Kidney (tissue), 14 donors: ENCODE data around the gene STAG1. TPM values are rescaled to one million over a fixed set of nuclear protein-coding genes. Genes with fewer than 3 reads are reported as not detected.

Source experiments
- DNase-seq, 5 donors: peaks; one replicate each; pipeline ENCODE4 v3.0.0-alpha.2; 2013 to 2020
- FAIRE-seq: peaks from 2 replicates; lab custom pipeline; 2012; peaks lifted over from hg19 to GRCh38; lab: Jason Lieb, UNC
- H3K27ac ChIP-seq, 2 donors: one replicate each; pipeline ENCODE4 v1.7.0; 2013; ENCODE audit warnings: low read depth in 2 of 2, low read length in 2 of 2, inconsistent platforms in 1 of 2
- H3K27me3 ChIP-seq: one replicate; pipeline ENCODE4 v1.7.1; 2013; ENCODE audit warnings: low read length, inconsistent platforms; ENCODE audit not compliant: control insufficient read depth, insufficient read depth
- H3K36me3 ChIP-seq, 3 donors: one replicate each; pipeline versions ENCODE4 v1.7.0 to v1.7.1; 2013; ENCODE audit warnings: low read length in 3 of 3, control low read depth in 1 of 3, inconsistent platforms in 1 of 3; ENCODE audit not compliant: insufficient read depth in 3 of 3, control insufficient read depth in 2 of 3
- H3K4me1 ChIP-seq, 3 donors: one replicate each; pipeline versions ENCODE4 v1.7.0 to v1.7.1; 2013; ENCODE audit warnings: low read length in 3 of 3, inconsistent platforms in 1 of 3, low read depth in 1 of 3; ENCODE audit not compliant: control insufficient read depth in 2 of 3, insufficient read depth in 2 of 3
- H3K4me3 ChIP-seq, 3 donors: one replicate each; pipeline versions ENCODE4 v1.7.0 to v1.8.1; 2013; ENCODE audit warnings: low read length in 3 of 3, control low read depth in 1 of 3, inconsistent platforms in 1 of 3
- H3K9ac ChIP-seq, 3 donors: one replicate each; pipeline versions ENCODE4 v1.7.0 to v1.7.1; 2013; ENCODE audit warnings: low read length in 3 of 3, control low read depth in 1 of 3, inconsistent platforms in 1 of 3
- H3K9me3 ChIP-seq, 3 donors: one replicate each; pipeline versions ENCODE4 v1.7.0 to v1.7.1; 2013; ENCODE audit warnings: low read length in 3 of 3, control low read depth in 1 of 3, inconsistent platforms in 1 of 3; ENCODE audit not compliant: control insufficient read depth in 2 of 3, insufficient read depth in 1 of 3
- intact Hi-C: fragments of 100-400 bp; cut with DNase I; formaldehyde crosslinking; loops from one replicate; pipeline ENCODE4 v1.11.1; 2022
- polyA plus RNA-seq: library from polyadenylated mRNA; stranded (reverse); fragments of 350-450 nt; fragmentation: Illumina TruSeq; extraction: RNeasy Lipid Tissue Mini Kit (QIAGEN cat#74804); gene quantifications from one replicate; pipeline ENCODE4 v1.2.3, GENCODE V29; 2014; ENCODE audit warnings: low read depth, low replicate concordance; ENCODE audit not compliant: insufficient read depth
- total RNA-seq: library from RNA; stranded (reverse); fragmentation: NEBNext Ultra II Directional; extraction: Animal tissue kit (Norgen Biotek cat#: 25700); gene quantifications from one replicate; pipeline ENCODE4 v1.2.1, GENCODE V29; 2021
- TF ChIP-seq, protein P1 (sequence below): IDR thresholded peaks from 3 replicates; pipeline ENCODE4 v1.5.1; 2012; ENCODE audit warnings: mild to moderate bottlenecking, moderate library complexity, borderline replicate concordance; ENCODE audit not compliant: insufficient read depth; ENCODE audit errors: extremely low read depth
- donor health status: control.
- donor health status: control.
- donor health status: control.
- donor health status: control.
- donor health status: control.
- donor health status: DM: yes; HTN: yes; CAD: no.
- donor health status: Normal renal cell carcinoma (clear cell type).

STAG1 gene
- total and polyA plus RNA-seq, 2 donors from 2014 or later, result 7.8 to 49.9 TPM

DNA sequence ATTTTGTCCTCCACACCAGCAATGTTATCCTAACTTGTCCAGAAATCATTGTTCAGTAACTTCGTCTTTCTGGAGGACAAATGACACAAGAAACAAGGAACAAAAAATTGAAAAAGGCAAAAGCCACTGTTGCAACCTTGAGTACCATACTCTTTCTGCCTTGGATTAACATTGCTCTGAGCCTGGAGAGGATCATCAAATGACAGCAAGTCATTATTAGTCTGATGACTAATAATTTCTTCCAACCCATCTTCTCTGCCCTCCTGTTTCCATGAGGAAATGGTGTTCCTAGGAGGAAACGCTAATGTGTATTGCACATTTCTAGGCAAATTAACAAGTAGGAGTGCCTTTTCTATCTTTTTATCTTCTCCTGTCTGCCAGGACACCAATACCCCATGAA, 348.1 kb downstream of the STAG1 start:
- intact Hi-C loops, result no loop called here

DNA sequence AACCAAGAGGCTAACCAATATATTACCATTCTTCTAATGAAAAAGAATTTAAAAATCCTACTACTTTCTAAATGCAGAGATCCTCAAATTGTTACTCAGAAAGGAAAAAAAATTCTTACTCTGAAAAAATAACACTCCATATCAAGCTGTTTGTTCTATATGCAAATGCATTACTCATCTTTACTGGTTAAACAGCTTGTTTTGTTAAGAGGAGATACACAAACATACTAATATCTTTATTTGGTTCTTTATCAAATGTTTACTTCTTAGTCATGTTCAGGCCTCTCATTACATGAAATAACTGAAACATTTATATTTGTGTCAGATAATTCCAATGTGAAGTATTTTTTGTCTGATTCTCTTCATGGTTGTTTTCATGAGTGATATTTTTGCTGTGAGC, 355.3 kb downstream of the STAG1 start:
- no peaks in the 10 kb centered on the region for H3K9me3 ChIP-seq
- no peak overlapping the region for H3K4me3 ChIP-seq
- peaks cover 0 to 3% (median 0%) of the 10 kb centered on the region in 3 donors for H3K36me3 ChIP-seq
- no peak overlapping the region for H3K27ac ChIP-seq
- FAIRE-seq, result no peak
- TF ChIP-seq, protein P1, sequence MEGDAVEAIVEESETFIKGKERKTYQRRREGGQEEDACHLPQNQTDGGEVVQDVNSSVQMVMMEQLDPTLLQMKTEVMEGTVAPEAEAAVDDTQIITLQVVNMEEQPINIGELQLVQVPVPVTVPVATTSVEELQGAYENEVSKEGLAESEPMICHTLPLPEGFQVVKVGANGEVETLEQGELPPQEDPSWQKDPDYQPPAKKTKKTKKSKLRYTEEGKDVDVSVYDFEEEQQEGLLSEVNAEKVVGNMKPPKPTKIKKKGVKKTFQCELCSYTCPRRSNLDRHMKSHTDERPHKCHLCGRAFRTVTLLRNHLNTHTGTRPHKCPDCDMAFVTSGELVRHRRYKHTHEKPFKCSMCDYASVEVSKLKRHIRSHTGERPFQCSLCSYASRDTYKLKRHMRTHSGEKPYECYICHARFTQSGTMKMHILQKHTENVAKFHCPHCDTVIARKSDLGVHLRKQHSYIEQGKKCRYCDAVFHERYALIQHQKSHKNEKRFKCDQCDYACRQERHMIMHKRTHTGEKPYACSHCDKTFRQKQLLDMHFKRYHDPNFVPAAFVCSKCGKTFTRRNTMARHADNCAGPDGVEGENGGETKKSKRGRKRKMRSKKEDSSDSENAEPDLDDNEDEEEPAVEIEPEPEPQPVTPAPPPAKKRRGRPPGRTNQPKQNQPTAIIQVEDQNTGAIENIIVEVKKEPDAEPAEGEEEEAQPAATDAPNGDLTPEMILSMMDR, result no peak
- intact Hi-C loops, result no loop called here
- H3K4me1 ChIP-seq, result no peaks in the 10 kb centered on the region
- DNase-seq, result no peak
- H3K9ac ChIP-seq, result no peak overlapping the region
- no peaks in the 10 kb centered on the region for H3K27me3 ChIP-seq

More for the DNA sequence above, 348.1 kb downstream of the STAG1 start:
- no peak overlapping the region for H3K4me3 ChIP-seq
- FAIRE-seq, result no peak
- TF ChIP-seq, protein P1, result no peak
- no peak overlapping the region for H3K9ac ChIP-seq
- H3K27ac ChIP-seq, result no peak overlapping the region
- H3K9me3 ChIP-seq, result no peaks in the 10 kb centered on the region
- no peaks in the 10 kb centered on the region for H3K4me1 ChIP-seq
- H3K27me3 ChIP-seq, result no peaks in the 10 kb centered on the region
- no peak for DNase-seq
- peaks cover 0 to 3% (median 0%) of the 10 kb centered on the region in 3 donors for H3K36me3 ChIP-seq

DNA sequence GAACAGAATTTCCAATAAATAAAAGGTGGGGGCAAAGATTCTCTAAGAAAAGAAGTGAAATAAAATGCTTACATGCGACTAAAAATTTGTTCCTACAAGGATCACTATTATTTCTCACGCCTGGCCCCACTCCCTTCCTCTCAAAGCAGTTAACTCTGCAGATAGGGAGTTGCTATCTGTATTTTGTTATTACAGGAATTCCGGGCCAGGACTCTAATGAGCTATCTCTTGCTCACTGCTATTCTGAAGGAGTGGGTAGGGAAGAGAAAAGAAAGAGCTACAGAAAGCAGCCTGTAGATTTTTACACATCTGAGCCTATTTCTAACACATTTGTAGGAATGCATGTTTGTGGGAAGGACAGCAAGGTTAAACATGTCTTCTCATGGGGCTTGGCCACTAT, 361.6 kb downstream of the STAG1 start:
- H3K9ac ChIP-seq, result no peak overlapping the region
- no peak for FAIRE-seq
- TF ChIP-seq, protein P1, result no peak

DNA sequence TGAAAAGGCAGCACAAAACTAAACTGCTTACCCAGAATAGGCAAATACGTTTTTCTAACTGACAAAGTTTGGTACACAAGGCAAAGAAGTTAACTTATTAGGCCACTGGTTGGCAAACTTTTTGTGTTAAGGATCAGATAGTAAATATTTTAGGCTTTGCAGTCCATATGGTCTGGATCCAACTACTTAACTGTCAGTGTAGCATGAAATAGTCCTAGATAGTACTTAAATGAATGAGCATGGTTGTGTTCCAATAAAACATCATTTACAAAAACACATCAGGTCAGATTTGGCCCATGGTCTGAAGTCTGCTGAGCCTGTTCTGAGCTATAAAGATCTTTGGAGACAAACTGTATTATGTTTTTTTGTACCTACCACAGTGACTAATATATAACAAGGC, 365.1 kb downstream of the STAG1 start:
- FAIRE-seq, result no peak
- H3K4me1 ChIP-seq, result no peaks in the 10 kb centered on the region
- no peak overlapping the region for H3K4me3 ChIP-seq
- TF ChIP-seq, protein P1, result no peak
- H3K9ac ChIP-seq, result no peak overlapping the region
- peak in 1 of 5 donors; percentile 3 for DNase-seq
- no peaks in the 10 kb centered on the region for H3K9me3 ChIP-seq
- intact Hi-C loops, result no loop called here
- no peaks in the 10 kb centered on the region for H3K27me3 ChIP-seq
- no peak overlapping the region for H3K27ac ChIP-seq
- no peaks in the 10 kb centered on the region for H3K36me3 ChIP-seq

More for the DNA sequence above, 361.6 kb downstream of the STAG1 start:
- intact Hi-C loops, result no loop called here
- no peak overlapping the region for H3K4me3 ChIP-seq
- no peak for DNase-seq
- H3K36me3 ChIP-seq, result no peaks in the 10 kb centered on the region
- H3K9me3 ChIP-seq, result no peaks in the 10 kb centered on the region
- H3K27ac ChIP-seq, result no peak overlapping the region
- no peaks in the 10 kb centered on the region for H3K27me3 ChIP-seq
- no peaks in the 10 kb centered on the region for H3K4me1 ChIP-seq
